Neural cell (in vitro differentiated cells): ENCODE measurements around the gene HNRNPK.

ENCODE experiments used
- CTCF ChIP-seq: fragments of 450-650 bp; IDR thresholded peaks from 2 replicates; pipeline ENCODE4 v1.5.1; 2014; ENCODE audit warnings: antibody characterized with exemption, mild to moderate bottlenecking, moderate library complexity; ENCODE audit not compliant: poor library complexity, severe bottlenecking
- EP300 ChIP-seq: fragments of 450-650 bp; conservative IDR thresholded peaks from 2 replicates; pipeline ENCODE4 v1.6.1; 2014; ENCODE audit warnings: antibody characterized with exemption, mild to moderate bottlenecking, moderate library complexity; ENCODE audit not compliant: poor library complexity, severe bottlenecking
- EZH2 ChIP-seq: fragments of 200-600, 300-800 bp; shearing (Covaris generic), sonication (generic); IDR thresholded peaks from 2 replicates; pipeline ENCODE4 v1.6.1; 2014; ENCODE audit warnings: antibody characterized with exemption, low read length, borderline replicate concordance, mild to moderate bottlenecking; ENCODE audit not compliant: insufficient read depth, poor library complexity, severe bottlenecking
- MXI1 ChIP-seq: fragments of 450-650 bp; conservative IDR thresholded peaks from 2 replicates; pipeline ENCODE4 v1.6.1; 2014; ENCODE audit warnings: antibody characterized with exemption, mild to moderate bottlenecking; ENCODE audit not compliant: poor library complexity, severe bottlenecking
- POLR2AphosphoS5 ChIP-seq: IDR thresholded peaks from 2 replicates; pipeline ENCODE4 v1.6.1; 2012
- RAD21 ChIP-seq: fragments of 450-650 bp; conservative IDR thresholded peaks from 2 replicates; pipeline ENCODE4 v1.6.1; 2014; ENCODE audit warnings: antibody characterized with exemption, mild to moderate bottlenecking, moderate library complexity
- TAF1 ChIP-seq: IDR thresholded peaks from 2 replicates; pipeline ENCODE4 v1.6.1; 2012; ENCODE audit warnings: low read depth

DNA sequence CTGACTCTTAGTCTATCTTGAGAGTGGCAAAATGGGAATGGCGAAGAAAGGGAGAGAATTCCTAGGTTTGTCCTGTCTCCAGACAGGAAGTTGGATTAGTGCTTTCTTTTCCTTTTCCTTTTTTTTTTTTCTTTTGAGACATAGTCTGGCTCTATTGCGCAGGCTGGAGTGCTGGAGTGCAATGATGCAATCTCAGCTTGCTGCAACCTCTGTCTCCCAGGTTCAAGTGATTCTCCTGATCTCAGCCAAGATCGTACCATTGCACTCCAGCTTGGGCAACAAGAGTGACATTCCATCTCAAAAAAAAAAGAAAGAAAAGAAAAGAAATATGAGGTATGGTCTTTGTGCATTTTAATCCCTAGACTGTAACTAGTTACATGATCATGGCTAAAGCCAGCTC, 46.2 kb downstream of the HNRNPK start:
- no peak for TF ChIP-seq CTCF
- TF ChIP-seq RAD21, result no peak
- no peak for TF ChIP-seq EP300
- no peak for TF ChIP-seq TAF1
- TF ChIP-seq POLR2AphosphoS5, result no peak
- no peak for TF ChIP-seq EZH2
- no peak for TF ChIP-seq MXI1
